ENCODE results near the gene ELF1.
"Not testable (repeated sequence)": the region's sequence is repeated elsewhere in the genome, so short reads cannot be mapped to it uniquely, and the experiment has no call there.

DNA sequence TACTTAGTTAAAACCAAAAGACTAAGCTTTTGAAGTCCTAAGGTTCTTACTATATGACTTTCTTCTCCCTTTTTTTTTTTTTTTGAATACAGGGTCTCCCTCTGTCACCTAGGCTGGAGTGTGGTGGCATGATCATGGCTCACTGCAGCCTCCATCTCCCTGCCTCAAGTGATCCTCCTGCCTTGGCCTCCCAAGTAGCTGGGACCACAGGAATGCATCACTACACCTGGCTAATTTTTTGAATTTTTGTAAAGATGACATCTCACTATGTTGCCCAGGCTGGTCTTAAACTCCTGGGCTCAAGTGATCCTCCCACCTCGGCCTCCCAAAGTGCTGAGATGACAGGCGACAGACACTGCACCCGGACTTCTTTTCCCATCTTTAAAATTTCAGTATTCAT lies 89.2 kb downstream of the ELF1 start:
- TF ChIP-seq FOXP1 (CRISPR knock-in tag; IDR thresholded peaks at IDR 0.05; ENCODE audit: borderline replicate concordance); CREB1 (CRISPR knock-in tag; IDR thresholded peaks at IDR 0.05); KAT7 (CRISPR knock-in tag; IDR thresholded peaks at IDR 0.05; ENCODE audit: borderline replicate concordance); ZNF423 (CRISPR knock-in tag; IDR thresholded peaks at IDR 0.05); ZNF317 (CRISPR knock-in tag; IDR thresholded peaks at IDR 0.05; ENCODE audit: borderline replicate concordance, low read depth); SP1 (CRISPR knock-in tag; conservative IDR thresholded peaks at IDR 0.05); ETV6 (CRISPR knock-in tag; IDR thresholded peaks at IDR 0.05); SMAD3 (CRISPR knock-in tag; IDR thresholded peaks at IDR 0.05; ENCODE audit: borderline replicate concordance); MYBL2 (CRISPR knock-in tag; IDR thresholded peaks at IDR 0.05): not testable (repeated sequence)
- TF ChIP-seq, protein P1, sequence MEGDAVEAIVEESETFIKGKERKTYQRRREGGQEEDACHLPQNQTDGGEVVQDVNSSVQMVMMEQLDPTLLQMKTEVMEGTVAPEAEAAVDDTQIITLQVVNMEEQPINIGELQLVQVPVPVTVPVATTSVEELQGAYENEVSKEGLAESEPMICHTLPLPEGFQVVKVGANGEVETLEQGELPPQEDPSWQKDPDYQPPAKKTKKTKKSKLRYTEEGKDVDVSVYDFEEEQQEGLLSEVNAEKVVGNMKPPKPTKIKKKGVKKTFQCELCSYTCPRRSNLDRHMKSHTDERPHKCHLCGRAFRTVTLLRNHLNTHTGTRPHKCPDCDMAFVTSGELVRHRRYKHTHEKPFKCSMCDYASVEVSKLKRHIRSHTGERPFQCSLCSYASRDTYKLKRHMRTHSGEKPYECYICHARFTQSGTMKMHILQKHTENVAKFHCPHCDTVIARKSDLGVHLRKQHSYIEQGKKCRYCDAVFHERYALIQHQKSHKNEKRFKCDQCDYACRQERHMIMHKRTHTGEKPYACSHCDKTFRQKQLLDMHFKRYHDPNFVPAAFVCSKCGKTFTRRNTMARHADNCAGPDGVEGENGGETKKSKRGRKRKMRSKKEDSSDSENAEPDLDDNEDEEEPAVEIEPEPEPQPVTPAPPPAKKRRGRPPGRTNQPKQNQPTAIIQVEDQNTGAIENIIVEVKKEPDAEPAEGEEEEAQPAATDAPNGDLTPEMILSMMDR (IDR thresholded peaks at IDR 0.05): not testable (repeated sequence)
- TF ChIP-seq, protein P2, sequence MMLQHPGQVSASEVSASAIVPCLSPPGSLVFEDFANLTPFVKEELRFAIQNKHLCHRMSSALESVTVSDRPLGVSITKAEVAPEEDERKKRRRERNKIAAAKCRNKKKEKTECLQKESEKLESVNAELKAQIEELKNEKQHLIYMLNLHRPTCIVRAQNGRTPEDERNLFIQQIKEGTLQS (CRISPR knock-in tag; conservative IDR thresholded peaks at IDR 0.05): not testable (repeated sequence)
- TF ChIP-seq, protein P3, sequence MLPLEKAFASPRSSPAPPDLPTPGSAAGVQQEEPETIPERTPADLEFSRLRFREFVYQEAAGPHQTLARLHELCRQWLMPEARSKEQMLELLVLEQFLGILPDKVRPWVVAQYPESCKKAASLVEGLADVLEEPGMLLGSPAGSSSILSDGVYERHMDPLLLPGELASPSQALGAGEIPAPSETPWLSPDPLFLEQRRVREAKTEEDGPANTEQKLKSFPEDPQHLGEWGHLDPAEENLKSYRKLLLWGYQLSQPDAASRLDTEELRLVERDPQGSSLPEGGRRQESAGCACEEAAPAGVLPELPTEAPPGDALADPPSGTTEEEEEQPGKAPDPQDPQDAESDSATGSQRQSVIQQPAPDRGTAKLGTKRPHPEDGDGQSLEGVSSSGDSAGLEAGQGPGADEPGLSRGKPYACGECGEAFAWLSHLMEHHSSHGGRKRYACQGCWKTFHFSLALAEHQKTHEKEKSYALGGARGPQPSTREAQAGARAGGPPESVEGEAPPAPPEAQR (CRISPR knock-in tag; IDR thresholded peaks at IDR 0.05): not testable (repeated sequence)
- TF ChIP-seq, protein P4, sequence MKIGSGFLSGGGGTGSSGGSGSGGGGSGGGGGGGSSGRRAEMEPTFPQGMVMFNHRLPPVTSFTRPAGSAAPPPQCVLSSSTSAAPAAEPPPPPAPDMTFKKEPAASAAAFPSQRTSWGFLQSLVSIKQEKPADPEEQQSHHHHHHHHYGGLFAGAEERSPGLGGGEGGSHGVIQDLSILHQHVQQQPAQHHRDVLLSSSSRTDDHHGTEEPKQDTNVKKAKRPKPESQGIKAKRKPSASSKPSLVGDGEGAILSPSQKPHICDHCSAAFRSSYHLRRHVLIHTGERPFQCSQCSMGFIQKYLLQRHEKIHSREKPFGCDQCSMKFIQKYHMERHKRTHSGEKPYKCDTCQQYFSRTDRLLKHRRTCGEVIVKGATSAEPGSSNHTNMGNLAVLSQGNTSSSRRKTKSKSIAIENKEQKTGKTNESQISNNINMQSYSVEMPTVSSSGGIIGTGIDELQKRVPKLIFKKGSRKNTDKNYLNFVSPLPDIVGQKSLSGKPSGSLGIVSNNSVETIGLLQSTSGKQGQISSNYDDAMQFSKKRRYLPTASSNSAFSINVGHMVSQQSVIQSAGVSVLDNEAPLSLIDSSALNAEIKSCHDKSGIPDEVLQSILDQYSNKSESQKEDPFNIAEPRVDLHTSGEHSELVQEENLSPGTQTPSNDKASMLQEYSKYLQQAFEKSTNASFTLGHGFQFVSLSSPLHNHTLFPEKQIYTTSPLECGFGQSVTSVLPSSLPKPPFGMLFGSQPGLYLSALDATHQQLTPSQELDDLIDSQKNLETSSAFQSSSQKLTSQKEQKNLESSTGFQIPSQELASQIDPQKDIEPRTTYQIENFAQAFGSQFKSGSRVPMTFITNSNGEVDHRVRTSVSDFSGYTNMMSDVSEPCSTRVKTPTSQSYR (CRISPR knock-in tag; IDR thresholded peaks at IDR 0.05): not testable (repeated sequence)
- TF ChIP-seq, protein P5, sequence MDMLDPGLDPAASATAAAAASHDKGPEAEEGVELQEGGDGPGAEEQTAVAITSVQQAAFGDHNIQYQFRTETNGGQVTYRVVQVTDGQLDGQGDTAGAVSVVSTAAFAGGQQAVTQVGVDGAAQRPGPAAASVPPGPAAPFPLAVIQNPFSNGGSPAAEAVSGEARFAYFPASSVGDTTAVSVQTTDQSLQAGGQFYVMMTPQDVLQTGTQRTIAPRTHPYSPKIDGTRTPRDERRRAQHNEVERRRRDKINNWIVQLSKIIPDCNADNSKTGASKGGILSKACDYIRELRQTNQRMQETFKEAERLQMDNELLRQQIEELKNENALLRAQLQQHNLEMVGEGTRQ (CRISPR knock-in tag; IDR thresholded peaks at IDR 0.05): not testable (repeated sequence)

All from WTC11 (cell line).